Upper lobe of right lung (tissue), 1 donor: ENCODE data around the gene CCDC157. TPM values are rescaled to one million over a fixed set of nuclear protein-coding genes. Genes with fewer than 3 reads are reported as not detected.

Experiments used
- ATAC-seq: fragments of 200-7000 bp; cut with Tn5 transposase; one replicate; pipeline ENCODE4 v1.9.1; 2020; ENCODE audit warnings: mild to moderate bottlenecking, moderate library complexity
- DNase-seq: peaks from one replicate; pipeline ENCODE4 v3.0.0-alpha.2; 2020
- H3K27ac ChIP-seq: fragments of 200-600 bp; one replicate; pipeline ENCODE4 v1.8.0; 2022
- H3K27me3 ChIP-seq: fragments of 200-600 bp; one replicate; pipeline ENCODE4 v1.8.0; 2022; ENCODE audit warnings: mild to moderate bottlenecking
- H3K36me3 ChIP-seq: fragments of 200-600 bp; one replicate; pipeline ENCODE4 v1.8.0; 2022
- H3K4me1 ChIP-seq: fragments of 200-600 bp; one replicate; pipeline ENCODE4 v1.8.0; 2022
- H3K4me3 ChIP-seq: fragments of 200-600 bp; one replicate; pipeline ENCODE4 v1.8.0; 2022; ENCODE audit warnings: mild to moderate bottlenecking
- H3K9me3 ChIP-seq: fragments of 200-600 bp; one replicate; pipeline ENCODE4 v1.8.0; 2022
- intact Hi-C: fragments of 100-400 bp; cut with DNase I; formaldehyde crosslinking; loops from one replicate; pipeline ENCODE4 v1.11.0; 2022
- total RNA-seq: library from RNA; stranded (reverse); fragmentation: NEBNext Ultra II Directional; extraction: Animal tissue kit (Norgen Biotek cat#: 25700); gene quantifications from one replicate; pipeline ENCODE4 v1.2.1, GENCODE V29; 2021
- TF ChIP-seq, protein P1 (sequence below): fragments of 200-600 bp; IDR thresholded peaks from one replicate; pipeline ENCODE4 v1.8.0; 2022; ENCODE audit warnings: antibody characterized with exemption
- donor health status: DM: no; HTN: yes; CAD: no; lungs with severe emphysema.

Gene CCDC157
- total RNA-seq, 1 donor from 2014 or later, result 2.7 TPM

DNA sequence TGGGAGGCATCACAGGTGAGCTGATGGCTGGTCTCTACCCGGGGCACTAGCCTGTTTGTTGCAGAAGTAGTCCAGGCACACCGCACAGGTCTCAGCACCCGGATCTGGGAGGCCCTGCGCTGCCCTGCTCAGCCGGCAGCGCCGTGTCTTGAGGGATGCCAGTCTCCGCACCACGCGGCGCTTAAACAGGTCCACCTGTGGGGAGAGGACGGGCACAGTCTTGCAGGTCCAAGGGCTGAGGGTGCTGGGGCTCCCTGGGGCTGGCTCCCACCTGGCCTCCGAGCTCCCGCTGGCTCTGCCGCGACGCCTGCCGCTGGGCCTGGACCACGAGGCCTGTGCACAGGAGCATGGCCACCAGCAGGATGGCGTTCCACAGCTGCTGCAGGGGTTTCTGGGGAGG is 23.2 kb downstream of the CCDC157 start:
- DNase-seq (peak; percentile 54), ATAC-seq (no peak)
- intact Hi-C loops, result no loop called here
- H3K9me3 ChIP-seq, result no peaks in the 10 kb centered on the region
- no peaks in the 10 kb centered on the region for H3K4me1 ChIP-seq
- H3K27ac ChIP-seq, result no peak overlapping the region
- TF ChIP-seq, protein P1, sequence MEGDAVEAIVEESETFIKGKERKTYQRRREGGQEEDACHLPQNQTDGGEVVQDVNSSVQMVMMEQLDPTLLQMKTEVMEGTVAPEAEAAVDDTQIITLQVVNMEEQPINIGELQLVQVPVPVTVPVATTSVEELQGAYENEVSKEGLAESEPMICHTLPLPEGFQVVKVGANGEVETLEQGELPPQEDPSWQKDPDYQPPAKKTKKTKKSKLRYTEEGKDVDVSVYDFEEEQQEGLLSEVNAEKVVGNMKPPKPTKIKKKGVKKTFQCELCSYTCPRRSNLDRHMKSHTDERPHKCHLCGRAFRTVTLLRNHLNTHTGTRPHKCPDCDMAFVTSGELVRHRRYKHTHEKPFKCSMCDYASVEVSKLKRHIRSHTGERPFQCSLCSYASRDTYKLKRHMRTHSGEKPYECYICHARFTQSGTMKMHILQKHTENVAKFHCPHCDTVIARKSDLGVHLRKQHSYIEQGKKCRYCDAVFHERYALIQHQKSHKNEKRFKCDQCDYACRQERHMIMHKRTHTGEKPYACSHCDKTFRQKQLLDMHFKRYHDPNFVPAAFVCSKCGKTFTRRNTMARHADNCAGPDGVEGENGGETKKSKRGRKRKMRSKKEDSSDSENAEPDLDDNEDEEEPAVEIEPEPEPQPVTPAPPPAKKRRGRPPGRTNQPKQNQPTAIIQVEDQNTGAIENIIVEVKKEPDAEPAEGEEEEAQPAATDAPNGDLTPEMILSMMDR, result no peak
- H3K27me3 ChIP-seq, result no peaks in the 10 kb centered on the region
- no peak overlapping the region for H3K4me3 ChIP-seq
- H3K36me3 ChIP-seq, result peaks cover 6% of the 10 kb centered on the region

DNA sequence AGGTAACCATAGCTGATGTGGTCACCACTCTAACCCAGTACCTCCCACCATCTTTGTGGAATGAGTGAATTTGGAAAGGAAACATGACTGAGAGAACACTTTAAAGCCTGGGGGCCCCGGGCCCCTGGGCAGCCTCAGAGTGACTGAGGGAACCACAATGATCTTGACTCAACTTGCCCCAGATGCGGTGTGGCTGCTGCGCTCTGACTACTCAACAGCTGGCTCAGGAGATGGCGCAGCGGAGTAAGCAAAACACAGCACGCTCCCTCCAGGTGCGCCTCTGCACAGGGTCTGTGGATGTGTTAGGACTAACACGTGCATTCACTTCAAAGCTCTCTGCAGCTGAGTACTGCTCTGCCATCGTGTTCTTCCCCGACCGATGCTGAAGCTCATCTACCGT is 24.5 kb downstream of the CCDC157 start:
- Histone ChIP-seq H3K27me3 (no peaks in the 10 kb centered on the region), H3K4me3 (no peak overlapping the region), H3K36me3 (peaks cover 6% of the 10 kb centered on the region), H3K4me1 (peaks cover under 1% of the 10 kb centered on the region), H3K27ac (no peak overlapping the region), H3K9me3 (no peaks in the 10 kb centered on the region)
- TF ChIP-seq, protein P1, result no peak
- ATAC-seq, result no peak
- intact Hi-C loops, result no loop called here
- DNase-seq, result no peak

DNA sequence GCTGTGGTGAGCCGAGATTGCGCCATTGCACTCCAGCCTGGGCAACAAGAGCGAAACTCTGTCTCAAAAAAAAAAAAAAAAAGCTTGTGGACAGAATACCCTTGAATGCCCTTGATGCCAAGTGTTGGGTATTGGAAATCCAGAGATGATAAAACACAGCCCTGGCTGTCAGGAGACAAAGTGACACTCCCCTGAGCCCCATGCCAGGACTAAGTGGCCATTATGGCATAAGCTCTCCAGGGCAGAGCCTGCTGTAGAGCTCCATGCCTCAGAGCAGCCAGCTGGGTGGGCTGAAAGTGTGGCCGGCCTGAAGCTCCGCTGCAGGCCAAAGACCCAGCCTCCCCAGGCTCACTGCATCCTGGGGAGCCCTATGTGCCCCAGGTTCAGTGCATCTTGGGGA is 25.5 kb downstream of the CCDC157 start:
- ATAC-seq (no peak), DNase-seq (no peak)
- no peaks in the 10 kb centered on the region for H3K9me3 ChIP-seq
- H3K4me1 ChIP-seq, result peaks cover 5% of the 10 kb centered on the region
- H3K36me3 ChIP-seq, result peaks cover 6% of the 10 kb centered on the region
- H3K4me3 ChIP-seq, result no peak overlapping the region
- TF ChIP-seq, protein P1, result no peak
- H3K27me3 ChIP-seq, result no peaks in the 10 kb centered on the region
- no peak overlapping the region for H3K27ac ChIP-seq
- intact Hi-C loops, result no loop called here

DNA sequence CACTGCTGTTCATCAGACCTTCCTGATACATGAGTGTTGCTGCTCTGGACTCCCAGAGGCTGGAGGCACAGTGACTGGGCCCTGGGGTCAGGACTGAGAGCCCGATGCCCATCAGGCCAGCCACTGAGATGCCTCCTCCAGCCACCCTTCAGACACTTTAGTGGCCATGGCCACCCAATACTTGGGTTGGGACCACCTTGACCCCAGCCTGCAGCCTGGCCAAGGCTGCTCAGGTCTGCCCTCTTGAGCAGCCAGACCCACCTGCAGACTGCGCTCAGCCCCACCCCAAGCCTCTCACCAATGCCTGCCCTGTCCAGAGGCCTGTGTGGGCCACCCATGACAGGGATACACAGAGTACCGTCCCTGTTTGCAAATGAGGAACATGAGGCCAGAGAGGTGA is 26.3 kb downstream of the CCDC157 start:
- intact Hi-C loops, result no loop called here
- Histone ChIP-seq H3K36me3 (peaks cover 6% of the 10 kb centered on the region), H3K27ac (no peak overlapping the region), H3K27me3 (no peaks in the 10 kb centered on the region), H3K9me3 (no peaks in the 10 kb centered on the region), H3K4me3 (no peak overlapping the region), H3K4me1 (peaks cover 5% of the 10 kb centered on the region)
- TF ChIP-seq, protein P1, result no peak
- ATAC-seq, result no peak
- DNase-seq, result no peak

DNA sequence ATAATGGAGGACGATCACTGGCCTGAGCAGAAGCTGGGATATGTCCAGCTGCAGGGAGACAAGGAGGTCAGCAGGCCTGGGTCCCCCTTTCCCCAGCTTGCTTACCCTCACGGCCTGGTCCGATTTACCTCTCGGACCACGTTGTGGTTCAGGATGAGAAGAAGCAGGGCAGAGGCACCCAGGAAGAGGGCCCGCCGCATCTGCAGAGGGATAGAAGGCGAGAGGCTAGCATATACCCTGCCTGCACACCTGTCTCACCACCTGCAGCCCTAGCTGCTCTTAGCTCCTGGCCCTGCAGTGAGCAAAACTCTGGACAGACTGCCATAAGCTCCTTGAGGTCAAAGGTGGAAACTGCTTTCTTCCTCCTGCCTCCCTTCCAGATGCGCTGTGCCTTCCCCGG is 29.1 kb downstream of the CCDC157 start:
- TF ChIP-seq, protein P1, result no peak
- peaks cover 6% of the 10 kb centered on the region for H3K36me3 ChIP-seq
- H3K27me3 ChIP-seq, result no peaks in the 10 kb centered on the region
- H3K4me1 ChIP-seq, result peaks cover 5% of the 10 kb centered on the region
- H3K27ac ChIP-seq, result no peak overlapping the region
- ATAC-seq (no peak), DNase-seq (no peak)
- H3K9me3 ChIP-seq, result no peaks in the 10 kb centered on the region
- intact Hi-C loops, result loop anchor here (5.0 kb wide), 1 partner anchor 99 kb away; the partner anchor contains the start of gene CASTOR1
- H3K4me3 ChIP-seq, result no peak overlapping the region

DNA sequence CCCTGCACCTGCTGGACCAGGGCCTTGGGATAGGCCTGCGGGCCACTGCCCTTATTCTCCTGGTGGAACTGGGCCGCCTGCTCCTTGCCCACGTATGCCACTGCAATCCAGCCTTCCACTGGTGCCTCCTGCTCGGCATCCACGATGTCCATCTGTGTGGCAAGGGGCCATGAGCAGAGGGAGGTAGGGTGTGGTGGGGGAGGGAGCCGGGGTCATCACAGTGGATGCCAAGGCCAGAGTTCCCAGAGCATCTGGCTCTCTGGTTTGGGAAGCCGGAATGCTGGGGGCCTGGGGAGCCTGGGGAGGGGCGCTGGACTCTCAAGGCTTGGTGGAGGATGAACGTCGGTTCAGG is 29.8 kb downstream of the CCDC157 start:
- no peak for DNase-seq
- H3K4me1 ChIP-seq, result peaks cover 5% of the 10 kb centered on the region
- intact Hi-C loops, result loop anchor here (5.0 kb wide), 1 partner anchor 99 kb away; the partner anchor contains the start of gene CASTOR1
- peaks cover 6% of the 10 kb centered on the region for H3K36me3 ChIP-seq
- TF ChIP-seq, protein P1, result no peak
- H3K27ac ChIP-seq, result no peak overlapping the region
- H3K27me3 ChIP-seq, result no peaks in the 10 kb centered on the region
- no peak for ATAC-seq
- H3K4me3 ChIP-seq, result peak overlapping the region; percentile 54
- H3K9me3 ChIP-seq, result no peaks in the 10 kb centered on the region
